GM12878 (cell line): Measurements from ENCODE around the gene ADGRA3. TPM values are rescaled to one million over a fixed set of nuclear protein-coding genes. Genes with fewer than 3 reads are reported as not detected.

Experiments
- ATAC-seq: fragments of 200-7000 bp; cut with Tn5 transposase; 3 replicates; pipeline ENCODE4 v1.9.1; 2020; ENCODE audit warnings: mild to moderate bottlenecking, moderate library complexity
- BruUV-seq: library from RNA; stranded (reverse); fragments of 400-500 nt; replicated peaks from 2 replicates; lab custom pipeline; 2021; lab: Mats Ljungman, UMichigan
- CTCF ChIA-PET: fragments of 300-600 bp; sonication (Branson Sonifier 250); formaldehyde crosslinking; extraction: SDS; loops from one replicate; lab custom pipeline; 2021; ENCODE audit warnings: inconsistent platforms; lab: Yijun Ruan, JAX
- POLR2A ChIA-PET: fragments of 350-600 bp; formaldehyde crosslinking; extraction: SDS; loops from one replicate; lab custom pipeline; 2021; ENCODE audit warnings: inconsistent platforms; lab: Charles Lee
- RAD21 ChIA-PET: fragments of 300-600 bp; sonication (Branson Sonifier 250); formaldehyde crosslinking; loops from one replicate; lab custom pipeline; 2023; ENCODE audit warnings: antibody characterized with exemption; ENCODE audit not compliant: unreplicated experiment; lab: Charles Lee
- SMC1A ChIA-PET: fragments of 300-600 bp; sonication (Branson Sonifier 250); formaldehyde crosslinking; loops from one replicate; lab custom pipeline; 2023; ENCODE audit not compliant: unreplicated experiment, uncharacterized antibody; lab: Charles Lee
- DNase-seq: peaks from one replicate; pipeline ENCODE4 v3.0.0-alpha.2; 2011; ENCODE audit warnings: low read depth, low spot score
- FAIRE-seq: peaks from 3 replicates; lab custom pipeline; 2011; peaks lifted over from hg19 to GRCh38; lab: Jason Lieb, UNC
- H2AFZ ChIP-seq: 2 replicates; pipeline ENCODE4 v1.6.0; 2011; ENCODE audit warnings: low read depth, low read length, control low read depth; ENCODE audit not compliant: control insufficient read depth
- H3K27ac ChIP-seq: 2 replicates; pipeline ENCODE4 v1.5.1; 2011; ENCODE audit warnings: control low read depth; ENCODE audit not compliant: control insufficient read depth, insufficient read depth
- H3K27me3 ChIP-seq, 2 experiments: replicated peaks in 1 of 2; 2 replicates each; pipeline versions ENCODE4 v1.6.0 to v1.6.1; 2011; ENCODE audit warnings: low read length in 1 of 2; ENCODE audit not compliant: control insufficient read depth in 2 of 2, insufficient read depth in 2 of 2
- H3K36me3 ChIP-seq, 2 experiments: 2 replicates each; pipeline ENCODE4 v1.5.1; 2011; ENCODE audit warnings: low read length in 1 of 2; ENCODE audit not compliant: control insufficient read depth in 2 of 2, insufficient read depth in 2 of 2
- H3K4me1 ChIP-seq: 2 replicates; pipeline ENCODE4 v1.6.1; 2011; ENCODE audit warnings: mild to moderate bottlenecking, low read length, moderate library complexity, mixed read lengths; ENCODE audit not compliant: control insufficient read depth, insufficient read depth
- H3K4me2 ChIP-seq: 2 replicates; pipeline ENCODE4 v1.6.0; 2011; ENCODE audit warnings: control low read depth; ENCODE audit not compliant: control insufficient read depth, insufficient read depth
- H3K4me3 ChIP-seq: fragments of 200-600 bp; sonication (generic); 2 replicates; pipeline ENCODE4 v1.5.1; 2016
- H3K79me2 ChIP-seq: 2 replicates; pipeline ENCODE4 v1.6.0; 2011; ENCODE audit warnings: low read length; ENCODE audit not compliant: control insufficient read depth, insufficient read depth
- H3K9ac ChIP-seq: 2 replicates; pipeline ENCODE4 v1.8.0; 2011; ENCODE audit warnings: low read length, control low read depth, mixed read lengths; ENCODE audit not compliant: control insufficient read depth, insufficient read depth
- H3K9me3 ChIP-seq: replicated peaks from 3 replicates; pipeline ENCODE4 v1.5.1; 2011; ENCODE audit warnings: mild to moderate bottlenecking, low read length; ENCODE audit not compliant: control insufficient read depth, insufficient read depth
- H4K20me1 ChIP-seq: 2 replicates; pipeline ENCODE4 v1.6.0; 2011; ENCODE audit not compliant: control insufficient read depth, insufficient read depth
- ASH2L ChIP-seq: fragments of 300-600, 200-600 bp; sonication (generic); IDR thresholded peaks from 2 replicates; pipeline ENCODE4 v1.6.1; 2017; ENCODE audit warnings: low read depth, mild to moderate bottlenecking, borderline replicate concordance
- ATF7 ChIP-seq: fragments of 450-650 bp; IDR thresholded peaks from 2 replicates; pipeline ENCODE4 v1.6.1; 2016; ENCODE audit warnings: low read depth, mild to moderate bottlenecking
- CREB1 ChIP-seq: IDR thresholded peaks from 2 replicates; pipeline ENCODE4 v1.6.1; 2012; ENCODE audit warnings: low read depth, mild to moderate bottlenecking, inconsistent platforms
- ETV6 ChIP-seq, 2 experiments: fragments of 450-650 bp in 1 of 2; IDR thresholded peaks in 1 of 2; conservative IDR thresholded peaks in 1 of 2; 2 replicates each; pipeline ENCODE4 v1.6.1; 2014; ENCODE audit warnings: antibody characterized with exemption in 1 of 2, borderline replicate concordance in 1 of 2, low read depth in 1 of 2, mild to moderate bottlenecking in 1 of 2, moderate library complexity in 1 of 2
- GATAD2B ChIP-seq: fragments of 450-650 bp; conservative IDR thresholded peaks from 2 replicates; pipeline ENCODE4 v1.6.1; 2017; ENCODE audit warnings: low read depth, mild to moderate bottlenecking, moderate library complexity
- IKZF1 ChIP-seq: fragments of 450-650 bp; conservative IDR thresholded peaks from 2 replicates; pipeline ENCODE4 v1.6.1; 2017; ENCODE audit warnings: antibody characterized with exemption, mild to moderate bottlenecking
- MYC ChIP-seq: IDR thresholded peaks from 2 replicates; pipeline ENCODE4 v1.6.1; 2011; ENCODE audit warnings: mild to moderate bottlenecking, low read length, moderate library complexity, inconsistent platforms; ENCODE audit not compliant: insufficient read depth, insufficient replicate concordance, insufficient read length, severe bottlenecking
- NFYA ChIP-seq: IDR thresholded peaks from 2 replicates; pipeline ENCODE4 v1.6.1; 2011; ENCODE audit warnings: low read depth, mild to moderate bottlenecking, low read length, improper control_type of control experiment, borderline replicate concordance
- NFYB ChIP-seq: IDR thresholded peaks from 2 replicates; pipeline ENCODE4 v1.6.1; 2011; ENCODE audit warnings: low read depth, mild to moderate bottlenecking, low read length, improper control_type of control experiment, moderate library complexity; ENCODE audit not compliant: insufficient read depth
- POLR2AphosphoS5 ChIP-seq: IDR thresholded peaks from 2 replicates; pipeline ENCODE4 v1.6.1; 2011; ENCODE audit warnings: mild to moderate bottlenecking, low read length, inconsistent platforms
- RAD21 ChIP-seq: IDR thresholded peaks from 2 replicates; pipeline ENCODE4 v1.6.1; 2011; ENCODE audit warnings: mild to moderate bottlenecking, low read depth, low read length, moderate library complexity; ENCODE audit not compliant: insufficient read depth
- RCOR1 ChIP-seq: conservative IDR thresholded peaks from 2 replicates; pipeline ENCODE4 v1.6.1; 2012; ENCODE audit warnings: low read depth, low read length, improper control_type of control experiment
- SPI1 ChIP-seq: IDR thresholded peaks from 2 replicates; pipeline ENCODE4 v1.6.1; 2011; ENCODE audit warnings: low read depth, mild to moderate bottlenecking, low read length, moderate library complexity, borderline replicate concordance; ENCODE audit not compliant: insufficient read depth
- SUZ12 ChIP-seq: fragments of 200-600 bp; sonication (generic); IDR thresholded peaks from one replicate; pipeline ENCODE4 v1.6.1; 2018; ENCODE audit warnings: antibody characterized with exemption, mild to moderate bottlenecking; ENCODE audit not compliant: unreplicated experiment
- WRNIP1 ChIP-seq: IDR thresholded peaks from 2 replicates; pipeline ENCODE4 v1.6.1; 2011; ENCODE audit warnings: low read depth, low read length, improper control_type of control experiment, borderline replicate concordance
- YY1 ChIP-seq: IDR thresholded peaks from 2 replicates; pipeline ENCODE4 v1.6.1; 2011; ENCODE audit warnings: low read depth, mild to moderate bottlenecking, low read length
- ZBED1 ChIP-seq: IDR thresholded peaks from 2 replicates; pipeline ENCODE4 v1.6.1; 2016; ENCODE audit warnings: borderline replicate concordance
- WGBS: methylation state at CpG from one replicate; pipeline ENCODE4 v1.1.6; 2016; ENCODE audit warnings: low lambda C conversion rate; ENCODE audit not compliant: insufficient replicate concordance, insufficient coverage; ENCODE audit errors: missing lambda C conversion rate; 5-methylcytosine and 5-hydroxymethylcytosine counted together
- in situ Hi-C: fragments of 300-500 bp; cut with MboI; formaldehyde crosslinking; loops from 9 replicates; pipeline ENCODE4 v1.14.3; 2018; ENCODE audit warnings: mixed read lengths
- intact Hi-C: fragments of 100-400 bp; cut with micrococcal nuclease; formaldehyde crosslinking; loops from one replicate; pipeline ENCODE4 v1.14.2; 2022; ENCODE audit not compliant: unreplicated experiment
- polyA plus RNA-seq, 11 experiments: library from polyadenylated mRNA; depleted of rRNA in 4 of 11; unstranded in 6 of 11; stranded (reverse) in 5 of 11; fragments of >200 nt; fragmentation: Nextera tagmentation in 4 of 11; fragmentation: Illumina TruSeq in 1 of 11; extraction: Ambion mirVana in 4 of 11; extraction: Trizol in 1 of 11; gene quantifications; 1 replicate in 1 of 11; 2 replicates in 10 of 11; pipeline versions ENCODE4 v1.2.1 to v1.2.3, GENCODE V29; 2011 to 2016; ENCODE audit warnings: inconsistent platforms in 2 of 11, missing spikeins in 2 of 11, low read depth in 1 of 11
- total RNA-seq, 4 experiments: library from RNA; depleted of rRNA in 3 of 4; stranded (reverse); fragments of >200 nt in 3 of 4; fragmentation: Illumina TruSeq in 1 of 4; extraction: Trizol in 1 of 4; gene quantifications; 2 replicates each; pipeline versions ENCODE4 v1.2.1 to v1.2.3, GENCODE V29; 2013 to 2021
- TF ChIP-seq, protein P1 (sequence below): fragments of 450-650 bp; IDR thresholded peaks from 2 replicates; pipeline ENCODE4 v1.6.1; 2017; ENCODE audit warnings: antibody characterized with exemption, mild to moderate bottlenecking, moderate library complexity
- TF ChIP-seq, protein P2 (sequence below), 3 experiments: IDR thresholded peaks in 2 of 3; conservative IDR thresholded peaks in 1 of 3; 2 replicates each; pipeline ENCODE4 v1.5.1; 2011; ENCODE audit warnings: low read depth in 3 of 3, low read length in 3 of 3, mild to moderate bottlenecking in 3 of 3, control low read depth in 2 of 3, moderate library complexity in 2 of 3, inconsistent platforms in 1 of 3, mixed read lengths in 1 of 3; ENCODE audit not compliant: control insufficient read depth in 2 of 3, insufficient read depth in 1 of 3; ENCODE audit errors: extremely low read depth in 1 of 3

Gene ADGRA3
- total and polyA plus RNA-seq, 10 of the 15 experiments (the other 5 are each of a cell fraction or from before 2014, with no cell fraction given) = 0.24 to 66.2 (median 2.5) TPM

DNA sequence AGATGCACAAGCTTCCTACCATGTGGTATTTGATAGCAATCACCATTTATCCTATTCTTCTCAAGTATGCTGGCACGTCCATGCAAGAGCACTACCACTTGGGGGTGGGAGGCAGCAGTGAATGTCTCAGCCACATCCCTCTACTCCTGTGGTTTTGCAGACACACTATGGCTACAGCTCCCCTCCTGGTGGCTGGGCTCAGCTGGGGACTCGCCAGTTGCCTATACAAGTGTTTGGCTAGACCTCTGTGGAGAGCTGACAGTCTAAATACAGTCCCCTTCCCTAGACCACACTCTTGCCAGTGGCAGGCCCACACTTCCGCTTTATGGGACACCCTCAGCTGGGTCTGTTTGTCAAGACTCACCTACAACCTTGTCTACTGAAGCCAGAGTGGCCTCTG lies 53.2 kb downstream of the ADGRA3 start:
- H4K20me1 ChIP-seq = no peaks in the 10 kb centered on the region
- CTCF ChIA-PET = interaction anchor here (0.6 to 3.7 kb wide), 17 partner anchors 9 to 228 kb away, joined by 3 to 23 read pairs (median 6); no protein-coding TSS in a partner anchor
- RAD21 ChIA-PET = interaction anchor here (0.7 to 2.5 kb wide), 11 partner anchors 9 to 207 kb away, joined by 3 to 9 read pairs (median 4); partner anchors contain the start of gene ADGRA3
- POLR2A ChIA-PET = interaction anchor here (1.0 to 2.4 kb wide), 4 partner anchors 9 to 139 kb away, joined by 3 to 9 read pairs (median 4); no protein-coding TSS in a partner anchor
- H3K4me3 ChIP-seq = no peak overlapping the region
- no peak overlapping the region for H3K9ac ChIP-seq
- SMC1A ChIA-PET = interaction anchor here (0.8 to 4.1 kb wide), 24 partner anchors 8 to 207 kb away, joined by 3 to 49 read pairs (median 4); no protein-coding TSS in a partner anchor
- no peak overlapping the region for H3K4me2 ChIP-seq
- H3K27ac ChIP-seq = no peak overlapping the region
- in situ Hi-C loops (no loop called here), intact Hi-C loops (no loop called here)
- WGBS = 0% methylated on average over 3 of the region's 3 CpGs
- no peaks in the 10 kb centered on the region for H3K79me2 ChIP-seq
- H2AFZ ChIP-seq = no peak overlapping the region
- peak; percentile 69 for ATAC-seq
- FAIRE-seq = no peak
- no peaks in the 10 kb centered on the region for H3K4me1 ChIP-seq
- DNase-seq = no peak
- no TSS peak for BruUV-seq
- H3K9me3 ChIP-seq = no peaks in the 10 kb centered on the region
- no peaks in the 10 kb centered on the region for H3K27me3 ChIP-seq
- peaks cover 0 to 2% of the 10 kb centered on the region in 2 experiments; a peak in 1 of 4 replicates for H3K36me3 ChIP-seq
- TF ChIP-seq WRNIP1 (no peak), MYC (no peak), ETV6 (conservative IDR thresholded peaks at IDR 0.05 in 1 of 2, IDR thresholded peaks at IDR 0.05 in 1 of 2; ENCODE audit: borderline replicate concordance in 1 of 2, low read depth in 1 of 2) (no peak), ATF7 (no peak), RAD21 (no peak), GATAD2B (no peak), SUZ12 (no peak), CREB1 (no peak), ASH2L (no peak), SPI1 (peak; percentile 48; the same call in 1 of the 2 replicates), NFYA (no peak), ZBED1 (no peak), YY1 (no peak), POLR2AphosphoS5 (no peak), IKZF1 (peak; percentile 45; the same call in 1 of the 2 replicates), RCOR1 (no peak), NFYB (no peak)
- TF ChIP-seq, protein P1, sequence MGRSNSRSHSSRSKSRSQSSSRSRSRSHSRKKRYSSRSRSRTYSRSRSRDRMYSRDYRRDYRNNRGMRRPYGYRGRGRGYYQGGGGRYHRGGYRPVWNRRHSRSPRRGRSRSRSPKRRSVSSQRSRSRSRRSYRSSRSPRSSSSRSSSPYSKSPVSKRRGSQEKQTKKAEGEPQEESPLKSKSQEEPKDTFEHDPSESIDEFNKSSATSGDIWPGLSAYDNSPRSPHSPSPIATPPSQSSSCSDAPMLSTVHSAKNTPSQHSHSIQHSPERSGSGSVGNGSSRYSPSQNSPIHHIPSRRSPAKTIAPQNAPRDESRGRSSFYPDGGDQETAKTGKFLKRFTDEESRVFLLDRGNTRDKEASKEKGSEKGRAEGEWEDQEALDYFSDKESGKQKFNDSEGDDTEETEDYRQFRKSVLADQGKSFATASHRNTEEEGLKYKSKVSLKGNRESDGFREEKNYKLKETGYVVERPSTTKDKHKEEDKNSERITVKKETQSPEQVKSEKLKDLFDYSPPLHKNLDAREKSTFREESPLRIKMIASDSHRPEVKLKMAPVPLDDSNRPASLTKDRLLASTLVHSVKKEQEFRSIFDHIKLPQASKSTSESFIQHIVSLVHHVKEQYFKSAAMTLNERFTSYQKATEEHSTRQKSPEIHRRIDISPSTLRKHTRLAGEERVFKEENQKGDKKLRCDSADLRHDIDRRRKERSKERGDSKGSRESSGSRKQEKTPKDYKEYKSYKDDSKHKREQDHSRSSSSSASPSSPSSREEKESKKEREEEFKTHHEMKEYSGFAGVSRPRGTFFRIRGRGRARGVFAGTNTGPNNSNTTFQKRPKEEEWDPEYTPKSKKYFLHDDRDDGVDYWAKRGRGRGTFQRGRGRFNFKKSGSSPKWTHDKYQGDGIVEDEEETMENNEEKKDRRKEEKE = no peak
- TF ChIP-seq, protein P2, sequence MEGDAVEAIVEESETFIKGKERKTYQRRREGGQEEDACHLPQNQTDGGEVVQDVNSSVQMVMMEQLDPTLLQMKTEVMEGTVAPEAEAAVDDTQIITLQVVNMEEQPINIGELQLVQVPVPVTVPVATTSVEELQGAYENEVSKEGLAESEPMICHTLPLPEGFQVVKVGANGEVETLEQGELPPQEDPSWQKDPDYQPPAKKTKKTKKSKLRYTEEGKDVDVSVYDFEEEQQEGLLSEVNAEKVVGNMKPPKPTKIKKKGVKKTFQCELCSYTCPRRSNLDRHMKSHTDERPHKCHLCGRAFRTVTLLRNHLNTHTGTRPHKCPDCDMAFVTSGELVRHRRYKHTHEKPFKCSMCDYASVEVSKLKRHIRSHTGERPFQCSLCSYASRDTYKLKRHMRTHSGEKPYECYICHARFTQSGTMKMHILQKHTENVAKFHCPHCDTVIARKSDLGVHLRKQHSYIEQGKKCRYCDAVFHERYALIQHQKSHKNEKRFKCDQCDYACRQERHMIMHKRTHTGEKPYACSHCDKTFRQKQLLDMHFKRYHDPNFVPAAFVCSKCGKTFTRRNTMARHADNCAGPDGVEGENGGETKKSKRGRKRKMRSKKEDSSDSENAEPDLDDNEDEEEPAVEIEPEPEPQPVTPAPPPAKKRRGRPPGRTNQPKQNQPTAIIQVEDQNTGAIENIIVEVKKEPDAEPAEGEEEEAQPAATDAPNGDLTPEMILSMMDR (IDR thresholded peaks at IDR 0.05 in 2 of 3, conservative IDR thresholded peaks at IDR 0.05 in 1 of 3; ENCODE audit: control insufficient read depth in 2 of 3, extremely low read depth in 1 of 3, insufficient read depth in 1 of 3, low read depth in 3 of 3, low read length in 3 of 3) = peak in 1 of 3 experiments; percentile 16; a peak in 1 of 6 replicates
